Stimulated activated CD8-positive, alpha-beta memory T cell treated with anti-CD3 and anti-CD28 coated beads, Interleukin-12 subunit alpha, Interleukin-12 subunit beta, amount 100 ng/mL, for 4 hours (primary cell): ENCODE measurements around the gene NUP98.

ENCODE experiments used
- DNase-seq: peaks from one replicate; pipeline ENCODE4 v3.0.0-alpha.2; 2020; ENCODE audit warnings: low read depth

NUP98 gene

DNA sequence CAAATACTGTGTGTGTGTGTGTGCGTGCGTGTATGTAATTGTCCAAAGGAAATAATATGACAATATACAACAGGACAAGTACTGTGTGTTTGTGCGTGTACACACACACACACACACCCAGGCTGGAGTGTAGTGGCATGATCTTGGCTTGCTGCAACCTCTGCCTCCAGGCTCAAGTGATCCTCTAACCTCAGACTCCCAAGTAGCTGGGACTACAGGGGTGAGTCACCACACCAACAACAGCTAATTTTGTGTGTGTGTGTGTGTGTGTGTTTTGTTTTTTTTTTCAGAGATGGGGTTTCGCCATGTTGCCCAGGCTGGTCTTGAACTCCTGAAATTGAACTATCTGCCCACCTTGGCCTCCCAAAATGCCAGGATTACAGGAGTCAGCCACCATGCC lies 61.5 kb downstream of the NUP98 start:
- no peak for DNase-seq

DNA sequence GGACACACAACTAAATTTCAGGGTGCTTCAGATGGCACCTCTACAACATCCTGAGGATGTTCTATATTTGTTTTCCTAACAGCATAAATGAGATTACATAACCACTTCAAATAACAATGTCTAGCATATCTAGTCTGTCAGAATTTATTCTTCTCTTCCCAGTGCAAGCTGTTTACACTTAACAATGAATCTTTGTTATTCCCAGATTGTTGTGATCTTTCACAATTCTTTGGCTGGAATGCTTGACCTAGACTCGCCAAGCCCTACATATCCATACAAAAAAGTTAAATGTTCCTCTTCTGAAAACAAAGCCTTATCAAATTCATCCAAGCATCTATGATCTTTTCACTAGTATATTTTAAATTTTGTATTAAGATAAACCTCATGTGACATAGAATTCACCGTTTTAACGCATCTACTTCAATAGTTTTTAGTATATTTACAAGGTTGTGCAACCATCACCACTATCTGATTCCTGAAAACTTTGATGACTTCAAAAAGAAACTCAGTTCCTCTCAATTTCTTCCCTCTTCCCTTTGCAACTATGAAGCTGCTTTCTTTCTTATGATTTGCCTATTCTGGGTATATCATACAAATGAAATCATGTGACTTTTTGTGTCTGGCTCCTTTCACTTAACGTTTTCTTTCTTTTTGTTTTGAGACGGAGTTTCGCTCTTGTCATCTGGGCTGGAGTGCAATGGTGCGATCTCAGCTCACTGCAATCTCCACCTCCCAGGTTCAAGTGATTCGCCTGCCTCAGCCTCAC lies 64.5 kb downstream of the NUP98 start:
- DNase-seq = no peak

DNA sequence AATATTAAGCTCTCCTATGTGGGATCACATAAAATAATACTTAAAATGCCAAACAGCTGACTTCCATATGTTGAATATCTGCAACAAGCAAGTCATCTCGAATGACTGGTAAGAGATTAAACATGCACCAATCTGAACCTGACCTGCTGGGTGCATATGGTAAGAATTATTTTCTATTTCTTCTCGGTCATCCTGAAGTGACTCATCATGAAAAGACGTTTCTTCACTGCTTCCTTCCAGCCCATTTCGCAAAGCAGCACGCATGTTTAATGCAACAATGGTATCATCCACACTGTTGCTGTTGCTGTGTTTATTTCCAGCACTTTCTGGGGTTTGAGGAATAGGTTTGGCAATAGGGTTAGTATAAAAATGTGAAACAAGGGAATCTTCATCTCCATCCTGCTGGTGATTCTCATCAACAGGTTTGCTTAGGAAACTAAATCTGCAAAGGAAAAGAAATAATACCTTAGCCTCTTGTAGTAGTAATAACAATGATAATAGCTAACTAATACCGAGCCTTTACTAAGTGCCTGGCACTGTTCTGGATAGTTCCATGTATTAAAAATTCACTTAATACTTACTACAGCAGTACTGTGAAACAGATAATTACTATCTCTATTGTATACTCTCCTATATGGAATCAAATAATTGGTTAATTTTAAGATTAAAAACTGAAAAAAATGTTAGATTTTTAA lies 74.2 kb downstream of the NUP98 start:
- no peak for DNase-seq

DNA sequence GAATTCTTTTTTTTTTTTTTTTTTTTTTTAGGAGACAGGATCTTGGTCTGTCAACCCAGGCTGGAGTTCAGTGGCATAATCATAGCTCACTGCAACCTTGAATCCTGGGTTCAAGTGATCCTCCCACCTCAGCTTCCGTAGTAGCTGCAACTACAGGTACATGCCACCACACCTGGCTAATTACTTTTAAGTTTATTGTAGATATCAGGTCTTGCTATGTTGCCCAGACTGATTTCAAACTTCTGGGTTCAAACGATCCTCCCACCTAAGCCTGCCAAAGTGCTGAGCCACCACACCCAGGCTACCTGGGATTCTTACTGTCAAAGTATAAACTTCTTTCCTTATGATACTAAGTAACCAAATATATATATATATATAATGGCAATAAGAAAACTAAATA lies 75.3 kb downstream of the NUP98 start:
- DNase-seq = no peak

DNA sequence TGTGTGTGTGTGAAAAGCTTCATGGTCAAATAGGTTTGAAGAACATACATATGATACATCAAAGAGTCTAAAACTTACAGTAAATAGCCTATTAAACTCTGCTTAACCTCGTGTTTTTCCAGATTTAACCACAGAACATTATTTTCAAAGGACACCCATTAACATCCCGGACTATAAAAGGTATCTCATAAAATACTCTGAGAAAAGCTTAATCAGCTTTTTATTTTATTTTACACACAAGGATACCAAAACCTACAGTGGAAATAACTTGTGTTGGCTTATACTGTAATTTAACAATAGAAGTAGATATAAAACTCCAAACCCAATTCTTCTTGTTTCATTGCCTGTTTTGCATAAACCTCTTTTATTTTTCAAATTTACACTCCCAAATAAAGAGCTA lies 76.4 kb downstream of the NUP98 start:
- no peak for DNase-seq

DNA sequence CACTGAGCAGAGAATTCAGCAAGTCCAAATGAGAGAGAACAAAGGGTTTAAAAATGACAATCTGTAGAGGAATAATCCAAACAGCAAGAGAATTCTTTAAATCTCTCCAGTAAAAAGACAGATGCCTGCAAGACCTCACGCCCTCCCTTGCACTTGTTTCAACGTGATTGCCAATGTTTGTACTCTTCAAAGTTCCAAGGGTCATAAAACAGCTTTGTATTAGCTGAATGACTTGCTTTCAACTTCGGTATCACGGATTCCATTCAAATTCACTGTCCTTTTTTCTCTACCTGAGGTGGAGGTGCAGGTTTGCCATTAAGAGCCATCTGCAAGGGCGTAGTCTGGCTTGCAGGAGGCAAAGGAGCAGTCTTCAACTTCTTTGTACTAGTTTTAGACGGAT lies 85.1 kb downstream of the NUP98 start:
- DNase-seq = no peak

DNA sequence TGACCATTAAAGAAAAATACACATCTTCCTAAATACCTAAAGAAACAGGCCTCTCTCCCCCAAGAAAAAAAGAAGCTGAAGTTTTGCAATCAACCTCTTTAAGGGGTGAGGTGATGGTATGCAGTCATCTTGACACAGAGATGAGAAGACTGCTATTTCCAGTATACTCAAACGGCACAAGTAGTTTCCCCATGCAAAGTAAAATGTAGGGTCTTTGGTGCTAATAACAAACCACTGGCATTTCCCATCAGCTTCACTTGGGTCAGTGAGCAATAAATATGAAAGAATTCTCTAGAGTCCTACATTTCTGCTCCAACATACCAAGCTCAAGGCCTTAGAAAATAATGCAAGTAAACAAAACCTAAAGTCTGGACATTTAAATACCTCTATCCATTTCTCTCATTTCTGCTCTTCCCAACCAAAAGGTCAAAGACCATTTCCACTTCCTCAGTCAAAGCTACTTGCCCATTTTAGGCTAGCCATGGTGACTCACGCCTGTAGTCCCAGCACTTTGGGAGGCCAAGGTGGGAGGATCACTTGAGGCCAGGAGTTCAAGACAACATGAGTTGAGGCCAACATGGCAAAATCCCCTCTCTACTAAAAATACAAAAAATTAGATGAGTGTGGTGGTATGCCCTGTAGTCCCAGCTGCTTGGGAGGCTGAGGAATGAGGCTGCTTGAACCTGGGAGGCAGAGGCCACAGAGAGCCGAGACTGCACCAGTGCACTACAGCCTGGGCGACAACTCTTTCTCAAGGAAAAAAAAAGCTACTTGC lies 86.7 kb downstream of the NUP98 start:
- DNase-seq = no peak

DNA sequence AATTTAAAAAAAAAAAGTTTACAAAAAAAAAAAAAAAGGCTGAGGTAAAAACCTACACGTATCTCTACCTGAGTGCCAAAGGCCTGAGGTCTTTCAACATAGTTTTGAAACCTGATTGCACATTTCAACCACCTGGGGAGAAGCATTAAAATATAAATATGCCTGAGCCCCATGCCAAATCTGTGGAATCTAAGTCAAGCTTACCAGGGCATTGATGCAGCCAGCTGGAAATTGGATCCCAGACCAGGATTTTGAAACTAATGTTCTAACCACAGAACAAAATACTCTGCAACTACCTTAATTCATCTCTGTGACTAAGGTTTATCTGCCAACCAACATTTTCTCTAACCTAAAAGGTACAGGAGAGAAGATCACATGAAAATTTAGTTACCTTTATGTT lies 87.4 kb downstream of the NUP98 start:
- no peak for DNase-seq

DNA sequence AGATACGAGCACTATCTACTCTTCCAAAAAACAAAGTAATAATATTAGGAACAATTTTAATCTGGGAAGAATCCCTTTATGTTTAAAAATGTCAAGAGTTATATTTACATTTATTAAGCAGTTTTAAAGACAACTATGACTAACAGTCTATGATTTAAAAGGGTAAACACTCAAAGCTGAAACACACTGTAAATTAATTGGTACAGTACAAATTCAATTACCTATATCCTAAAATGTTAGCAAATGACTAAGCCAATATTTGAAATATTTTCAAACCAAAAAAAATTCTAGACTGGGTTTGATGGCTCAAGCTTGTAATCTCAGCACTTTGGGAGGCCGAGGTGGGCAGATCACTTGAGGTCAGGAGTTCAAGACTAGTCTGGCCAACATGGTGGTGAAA lies 90.2 kb downstream of the NUP98 start:
- no peak for DNase-seq

DNA sequence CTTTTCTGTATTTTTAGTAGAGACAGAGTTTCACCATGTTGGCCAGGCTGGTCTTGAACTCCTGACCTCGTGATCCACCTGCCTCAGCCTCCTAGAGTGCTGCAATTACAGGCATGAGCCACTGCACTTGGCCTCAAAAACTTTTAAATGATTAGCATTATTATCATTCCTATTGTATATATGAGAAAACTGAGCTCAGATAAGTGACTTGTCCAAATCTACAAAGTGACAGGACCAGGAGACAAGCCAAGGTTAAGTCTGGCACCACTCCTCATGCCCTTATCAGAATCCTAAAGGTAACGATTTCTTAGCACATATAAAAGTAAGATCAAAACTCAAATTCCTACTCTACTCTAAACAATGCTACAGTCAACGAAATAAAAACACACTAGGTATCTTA lies 94.0 kb downstream of the NUP98 start:
- no peak for DNase-seq

DNA sequence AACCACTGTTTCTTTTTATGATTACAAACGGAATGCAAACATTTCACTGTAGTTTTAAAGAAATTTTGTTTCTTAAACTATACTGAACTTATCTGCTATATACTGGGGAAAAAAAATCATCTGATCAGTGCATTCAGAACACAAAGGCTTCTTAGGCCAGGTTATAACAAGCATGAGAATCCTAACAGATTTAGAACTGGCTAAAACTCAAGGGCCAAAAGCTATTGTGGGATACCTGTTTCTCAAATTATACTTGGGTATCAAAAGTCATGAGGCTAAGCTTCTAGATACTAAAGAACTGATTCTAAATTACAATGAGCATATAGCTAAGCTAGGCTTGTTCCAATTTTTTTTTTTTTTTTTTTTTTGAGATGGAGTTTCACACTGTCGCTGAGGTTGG lies 96.4 kb downstream of the NUP98 start:
- no peak for DNase-seq

DNA sequence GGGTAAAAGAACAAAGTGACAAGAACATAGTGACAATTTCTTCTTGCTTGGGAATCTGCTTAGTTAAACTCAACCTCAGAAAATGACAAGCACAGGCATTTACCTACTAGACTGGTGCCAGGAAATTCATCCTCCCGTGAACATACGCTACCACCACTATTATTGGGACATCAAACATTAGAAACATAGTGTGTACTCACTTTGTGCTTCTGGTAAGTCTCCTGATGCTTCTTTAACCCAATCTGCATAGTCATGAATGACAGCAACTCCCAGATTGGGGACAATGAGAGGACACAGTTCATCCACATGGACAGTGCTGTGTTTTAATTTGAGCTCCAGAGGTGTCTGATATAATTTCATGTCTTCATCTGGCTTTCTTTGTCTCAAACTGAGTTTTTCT lies 96.9 kb downstream of the NUP98 start:
- no peak for DNase-seq

DNA sequence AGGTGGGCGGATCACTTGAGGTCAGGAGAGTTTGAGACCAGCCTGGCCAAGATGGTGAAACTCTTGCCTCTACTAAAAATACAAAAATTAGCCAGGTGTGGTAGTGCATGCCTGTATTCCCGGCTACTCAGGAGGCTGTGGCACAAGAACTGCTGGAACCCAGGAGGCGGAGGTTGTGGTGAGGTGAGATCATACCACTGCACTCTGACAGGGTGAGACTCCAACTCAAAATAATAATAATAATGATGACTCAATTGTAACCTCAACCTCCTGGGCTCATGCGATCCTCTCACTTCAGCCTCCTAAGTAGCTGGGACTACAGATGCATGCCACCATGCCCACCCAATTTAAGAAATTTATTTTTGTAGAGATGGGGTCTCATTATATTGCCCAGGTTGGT lies 110.6 kb downstream of the NUP98 start:
- no peak for DNase-seq

DNA sequence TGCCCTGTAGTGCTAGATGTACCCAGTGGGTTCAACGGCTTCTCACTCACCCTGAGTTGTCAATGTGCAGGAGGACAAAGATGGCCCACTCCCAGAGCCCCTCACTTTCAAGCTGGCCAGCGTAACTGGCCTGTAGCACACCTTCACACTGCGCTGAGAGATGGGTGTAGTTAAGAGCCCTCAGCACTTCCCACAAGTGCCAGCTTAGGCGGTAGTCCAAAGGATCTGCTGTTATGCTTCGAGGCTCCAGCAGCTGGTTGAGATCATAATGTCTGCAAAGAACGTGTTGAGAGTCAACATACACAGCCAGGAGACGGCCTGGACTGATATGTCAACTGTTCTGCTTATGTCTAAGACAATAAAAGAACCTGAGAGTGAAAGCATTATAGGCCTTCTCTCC lies 111.4 kb downstream of the NUP98 start:
- no peak for DNase-seq

DNA sequence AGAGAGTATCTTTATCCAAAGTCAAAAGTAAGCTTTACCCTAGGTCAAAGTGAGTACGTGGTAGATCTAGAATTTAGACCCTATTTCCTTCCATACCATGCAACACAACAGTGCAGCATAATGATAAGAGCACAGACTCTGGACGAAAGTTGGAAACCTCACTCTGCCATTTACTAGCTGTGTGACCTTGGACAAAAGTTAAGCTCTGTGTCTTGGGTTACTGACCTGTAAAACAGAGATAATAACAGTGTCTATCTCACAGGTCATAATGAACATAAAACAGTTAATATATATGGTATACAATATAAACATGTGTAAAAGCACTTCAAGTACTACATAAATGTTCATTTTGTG lies 112.6 kb downstream of the NUP98 start:
- no peak for DNase-seq

DNA sequence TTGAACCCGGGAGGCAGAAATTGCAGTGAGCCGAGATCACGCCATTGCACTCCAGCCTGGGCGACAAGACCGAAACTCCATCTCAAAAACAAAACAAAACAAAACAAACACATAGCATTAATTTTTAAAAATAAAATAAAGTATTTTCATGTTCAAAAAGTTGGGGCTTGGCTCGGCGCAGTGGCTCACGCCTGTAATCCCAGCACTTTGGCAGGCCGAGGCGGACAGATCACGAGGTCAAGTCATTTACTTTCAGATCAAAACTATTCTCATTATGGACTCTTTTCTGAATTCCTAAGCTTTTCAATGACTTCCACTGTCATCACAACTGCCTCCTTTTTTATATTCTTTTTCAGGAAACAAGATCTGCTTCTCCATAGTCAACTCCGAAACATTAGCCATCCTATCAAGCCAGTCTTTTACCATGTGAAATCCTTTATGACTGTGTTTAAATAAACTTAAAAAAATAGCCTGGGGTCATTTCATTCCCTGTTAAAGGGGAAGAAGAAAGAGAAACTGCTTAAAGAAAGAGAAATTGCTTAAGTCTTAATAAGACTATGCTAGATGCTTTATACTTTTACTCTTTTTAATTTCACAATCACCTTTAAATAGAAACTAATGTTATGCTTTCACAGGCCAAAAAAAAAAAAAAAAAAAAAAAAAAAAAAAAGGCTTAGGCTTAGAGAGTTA lies 113.1 kb downstream of the NUP98 start:
- DNase-seq = no peak

DNA sequence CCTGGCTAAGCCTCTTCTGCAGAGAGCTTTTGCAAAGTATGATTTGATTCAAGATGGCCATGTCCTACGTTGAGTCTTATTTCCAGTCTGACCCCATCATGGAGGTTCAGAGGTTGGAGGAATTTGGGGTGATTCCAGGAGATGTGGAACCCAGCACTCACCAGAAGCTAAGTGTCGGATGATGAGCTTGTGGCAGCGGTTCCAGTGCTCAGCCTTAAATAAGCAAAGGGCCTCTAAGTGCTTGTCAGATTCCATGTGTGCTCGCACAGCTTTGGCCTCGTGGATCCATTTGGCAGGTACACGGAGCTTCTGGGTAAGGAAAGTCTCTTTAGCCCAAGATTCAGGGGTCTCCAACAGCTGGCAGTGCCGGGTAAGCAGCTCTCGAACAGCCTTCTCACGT lies 114.3 kb downstream of the NUP98 start:
- DNase-seq = no peak

DNA sequence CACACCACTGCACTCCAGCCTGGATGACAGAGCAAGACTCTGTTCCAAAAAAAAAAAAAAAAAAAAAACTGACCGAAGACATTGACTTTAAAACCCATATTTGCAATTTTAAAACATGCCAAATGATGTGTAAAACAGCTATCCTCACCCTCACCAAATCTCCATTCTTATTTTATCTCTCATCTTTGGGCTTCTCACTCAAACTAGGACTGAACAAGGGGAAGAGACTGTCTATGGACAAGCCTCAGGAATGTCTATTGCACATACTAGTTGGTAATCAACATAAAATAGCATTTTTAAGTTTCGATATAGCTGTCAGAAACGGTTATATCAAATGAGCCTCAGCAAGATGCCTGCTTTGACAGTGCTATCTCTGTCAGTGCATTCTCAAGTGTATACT lies 118.3 kb downstream of the NUP98 start:
- no peak for DNase-seq

DNA sequence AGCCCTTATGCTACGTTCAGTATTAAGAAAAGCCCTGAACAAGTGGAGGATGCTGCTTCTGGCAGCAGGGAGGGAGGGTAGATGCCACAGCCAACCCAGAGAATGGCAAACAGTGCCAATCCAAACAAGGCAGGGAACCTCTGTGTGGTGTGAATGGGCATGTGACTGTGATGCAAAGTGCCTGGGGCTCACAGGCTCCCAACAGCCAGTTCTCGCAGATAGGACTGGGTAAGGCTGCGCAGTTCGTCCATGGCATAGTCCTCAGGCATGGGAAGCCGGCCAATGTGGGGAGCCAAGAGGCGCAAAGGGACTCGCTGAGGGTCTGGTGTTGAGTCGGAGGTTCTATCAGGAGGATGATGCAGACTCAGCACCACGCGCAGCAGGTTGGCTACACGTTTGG lies 121.4 kb downstream of the NUP98 start:
- no peak for DNase-seq

DNA sequence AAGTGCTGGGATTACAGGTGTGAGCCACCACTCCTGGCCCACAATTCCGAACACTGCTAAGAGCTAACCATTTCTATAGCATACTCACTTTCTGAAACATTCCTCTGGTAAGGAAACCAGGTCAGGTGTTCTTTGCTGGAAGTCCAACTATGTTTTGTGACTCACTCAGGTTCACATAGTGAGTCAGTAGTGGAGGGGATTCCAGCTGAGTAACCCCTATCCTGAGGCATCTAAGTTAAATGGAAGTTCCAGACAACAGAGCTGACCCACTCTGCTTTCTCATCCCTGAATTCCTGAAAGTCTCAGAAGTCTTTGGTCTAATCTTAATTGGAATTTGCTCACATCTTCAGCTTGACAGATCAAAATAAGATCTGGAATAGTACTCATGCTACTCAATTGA lies 123.2 kb downstream of the NUP98 start:
- no peak for DNase-seq

DNA sequence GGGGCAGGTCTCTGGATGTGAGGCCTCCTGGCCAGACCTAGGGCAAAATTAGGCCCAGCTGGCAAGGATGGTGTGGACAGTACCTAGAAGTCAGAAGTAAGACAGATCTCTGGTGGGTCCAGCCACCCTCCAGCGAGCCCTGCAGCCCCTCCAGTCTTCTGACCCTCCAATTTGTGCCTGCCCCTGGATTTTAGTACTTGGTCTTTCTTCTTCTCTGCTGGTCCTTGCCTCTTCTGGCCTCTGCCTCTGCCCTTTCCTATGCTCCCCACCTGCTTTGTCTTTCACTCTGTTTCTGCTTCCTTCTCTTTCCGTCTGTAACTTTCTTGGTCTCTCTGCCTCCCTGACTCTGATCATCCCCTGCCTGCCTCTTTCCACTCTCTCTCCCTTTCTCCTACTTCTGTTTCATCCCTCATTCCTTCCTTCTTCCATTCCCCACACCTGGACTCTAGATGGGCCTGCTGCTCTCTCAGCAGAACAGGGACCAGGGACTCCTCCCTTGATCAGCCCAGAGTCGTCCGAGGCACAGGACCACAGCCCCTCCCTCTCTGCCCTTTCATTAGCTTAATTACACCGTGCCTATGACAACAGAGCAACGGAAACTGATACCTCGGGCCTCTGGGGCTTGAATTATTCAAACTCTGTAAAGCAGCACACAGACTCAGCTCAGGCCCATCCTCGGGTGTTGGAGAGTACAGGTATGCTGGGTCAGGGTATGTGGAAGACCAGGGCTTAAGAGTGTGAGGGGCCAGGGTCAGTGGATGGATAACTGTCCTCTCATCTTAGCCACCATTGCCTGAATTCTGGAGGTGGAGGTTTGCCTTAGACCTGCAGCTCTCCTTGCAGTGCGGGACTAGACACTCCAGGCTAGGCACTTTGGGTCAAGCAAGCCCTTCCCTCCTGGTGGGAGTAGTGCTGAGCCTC lies 125.8 kb downstream of the NUP98 start, which contains the start of gene CHRNA10:
Gene CHRNA10 (minus strand): TSS at position 51 of the 921 bp plus-strand sequence. CDS start 72 bp downstream, outside the sequence.
- DNase-seq = no peak
